LNCaP clone FGC (cell line): ENCODE results near the gene RAD51B.

Experiments
- DNase-seq: peaks from one replicate; pipeline ENCODE4 v3.0.0-alpha.2; 2011; ENCODE audit warnings: low read depth
- H3K4me3 ChIP-seq: 2 replicates; pipeline ENCODE4 v1.5.1; 2011; ENCODE audit warnings: mild to moderate bottlenecking, low read depth, low read length, control low read depth
- TF ChIP-seq, protein P1 (sequence below): IDR thresholded peaks from 2 replicates; pipeline ENCODE4 v1.5.1; 2012; ENCODE audit warnings: mild to moderate bottlenecking; ENCODE audit not compliant: control insufficient read depth, insufficient read depth; ENCODE audit errors: extremely low read depth

Gene RAD51B

DNA sequence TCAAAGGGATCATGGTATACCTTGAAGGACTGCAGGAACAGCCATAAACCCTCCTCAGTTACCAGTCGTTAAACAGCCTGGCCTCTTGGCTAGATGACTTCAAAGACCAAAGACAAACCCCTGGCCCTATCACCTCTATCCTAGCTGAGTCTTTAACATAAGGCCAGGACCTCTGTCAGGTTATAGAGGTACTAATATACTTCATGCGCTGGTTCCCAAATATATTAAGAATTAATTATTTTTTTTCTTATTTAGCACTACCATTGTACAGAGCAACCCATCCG, 459.8 kb downstream of the RAD51B start:
- DNase-seq, result no peak
- no peak overlapping the region for H3K4me3 ChIP-seq
- TF ChIP-seq, protein P1, sequence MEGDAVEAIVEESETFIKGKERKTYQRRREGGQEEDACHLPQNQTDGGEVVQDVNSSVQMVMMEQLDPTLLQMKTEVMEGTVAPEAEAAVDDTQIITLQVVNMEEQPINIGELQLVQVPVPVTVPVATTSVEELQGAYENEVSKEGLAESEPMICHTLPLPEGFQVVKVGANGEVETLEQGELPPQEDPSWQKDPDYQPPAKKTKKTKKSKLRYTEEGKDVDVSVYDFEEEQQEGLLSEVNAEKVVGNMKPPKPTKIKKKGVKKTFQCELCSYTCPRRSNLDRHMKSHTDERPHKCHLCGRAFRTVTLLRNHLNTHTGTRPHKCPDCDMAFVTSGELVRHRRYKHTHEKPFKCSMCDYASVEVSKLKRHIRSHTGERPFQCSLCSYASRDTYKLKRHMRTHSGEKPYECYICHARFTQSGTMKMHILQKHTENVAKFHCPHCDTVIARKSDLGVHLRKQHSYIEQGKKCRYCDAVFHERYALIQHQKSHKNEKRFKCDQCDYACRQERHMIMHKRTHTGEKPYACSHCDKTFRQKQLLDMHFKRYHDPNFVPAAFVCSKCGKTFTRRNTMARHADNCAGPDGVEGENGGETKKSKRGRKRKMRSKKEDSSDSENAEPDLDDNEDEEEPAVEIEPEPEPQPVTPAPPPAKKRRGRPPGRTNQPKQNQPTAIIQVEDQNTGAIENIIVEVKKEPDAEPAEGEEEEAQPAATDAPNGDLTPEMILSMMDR, result no peak

DNA sequence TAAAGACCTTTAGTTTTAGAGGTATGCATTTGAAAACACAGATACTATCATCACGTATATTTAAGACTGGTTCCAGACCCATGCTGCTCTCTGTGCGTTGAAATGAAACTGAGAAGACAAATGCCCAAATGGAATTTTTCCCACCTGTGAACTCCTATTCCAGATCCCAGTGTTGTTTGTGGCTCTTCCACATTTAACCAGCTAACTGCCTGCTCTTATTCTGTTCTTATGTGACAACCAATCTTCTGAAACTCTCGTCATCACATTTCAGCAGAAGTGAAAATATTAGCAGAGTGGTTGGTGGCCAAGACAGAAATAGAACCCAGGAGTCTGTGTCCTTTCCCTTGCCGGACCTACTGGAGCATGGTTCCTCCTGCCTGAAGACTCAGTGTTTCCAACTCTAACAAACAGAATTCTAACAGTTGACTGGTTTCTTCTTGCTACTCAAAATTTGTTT, 460.2 kb downstream of the RAD51B start:
- no peak for DNase-seq
- H3K4me3 ChIP-seq, result no peak overlapping the region
- TF ChIP-seq, protein P1, result no peak

- no peak overlapping the region for H3K4me3 ChIP-seq
- no peak for DNase-seq
- TF ChIP-seq, protein P1, result no peak
Measured at GRCh38 chr14:68281497-68281896, 461.9 kb downstream of the RAD51B start.

DNA sequence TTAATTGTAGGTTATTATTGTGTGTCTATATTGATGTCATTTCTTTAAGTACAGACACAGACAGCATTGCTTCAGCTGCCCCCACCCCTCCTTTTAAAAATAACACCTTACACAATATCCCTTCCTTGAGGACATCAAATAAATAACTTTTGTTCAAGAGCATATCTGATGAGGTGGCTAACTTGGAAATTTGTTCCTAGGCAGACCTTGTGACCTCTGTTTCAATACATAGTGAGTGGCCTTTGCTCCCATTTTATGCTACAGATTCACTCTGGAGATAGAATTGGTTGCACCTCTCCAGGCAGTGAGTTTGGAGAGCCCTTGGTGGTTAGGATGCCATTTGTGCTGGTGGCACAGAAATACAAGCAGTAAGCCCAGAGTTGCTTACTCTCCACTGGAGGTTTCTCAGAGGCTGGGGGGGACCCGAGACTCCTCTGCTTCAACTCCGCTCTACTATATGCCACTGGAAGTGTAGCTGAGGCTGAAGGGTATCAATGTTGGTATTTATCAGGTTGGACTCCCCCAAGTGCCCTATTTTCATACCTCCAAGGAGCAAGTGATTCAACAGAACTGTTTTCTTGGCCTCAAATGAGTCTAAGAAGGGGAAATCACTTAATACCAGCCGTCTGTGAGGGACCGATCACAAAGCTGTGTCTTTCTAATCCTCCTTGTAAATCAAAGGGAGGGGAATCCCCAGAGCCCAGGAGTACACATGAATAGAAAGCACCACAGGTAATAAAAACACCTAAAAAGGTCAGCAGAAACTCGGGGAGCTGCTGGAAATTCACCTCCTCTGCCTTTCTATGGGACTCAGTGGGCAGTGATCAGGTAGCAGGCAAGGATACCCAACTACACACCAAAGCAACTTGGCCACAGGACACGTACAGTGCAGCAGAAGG, 463.1 kb downstream of the RAD51B start:
- no peak overlapping the region for H3K4me3 ChIP-seq
- DNase-seq, result no peak
- TF ChIP-seq, protein P1, result no peak

DNA sequence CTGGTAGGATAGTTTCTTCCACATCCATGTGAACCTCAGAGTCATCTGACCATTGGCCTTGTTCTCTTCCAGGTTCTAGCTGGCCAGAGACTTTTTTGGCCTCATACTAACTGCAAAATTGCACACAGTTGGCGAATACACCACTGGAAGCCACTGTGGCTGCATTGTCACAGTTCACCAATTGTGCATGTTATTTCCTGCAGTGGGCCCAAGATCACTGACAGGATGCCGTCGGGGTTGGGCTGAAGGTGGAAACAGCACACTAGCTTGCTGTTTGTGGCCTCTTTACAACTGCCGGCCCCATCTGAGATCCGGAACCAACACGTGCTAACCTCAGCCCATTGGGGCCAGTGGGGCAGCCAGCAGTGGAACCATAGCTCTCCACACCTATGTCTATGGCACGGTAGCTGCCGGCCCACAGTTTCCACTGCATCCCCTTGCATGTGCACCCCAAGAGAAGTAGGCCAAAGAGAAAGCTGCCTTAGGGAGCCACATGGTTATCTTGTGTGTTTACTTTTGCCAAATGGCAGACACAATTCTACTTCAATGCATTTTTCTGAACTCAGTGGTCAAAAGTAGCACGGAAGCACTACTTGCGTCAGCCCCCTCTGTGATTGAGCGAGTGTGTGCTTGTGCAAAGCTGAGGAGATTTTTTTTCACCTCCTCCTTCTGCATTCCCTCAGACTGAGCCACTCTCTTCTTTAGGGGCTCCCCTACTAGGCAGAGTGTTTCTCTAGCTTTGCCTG, 464.0 kb downstream of the RAD51B start:
- DNase-seq, result no peak
- H3K4me3 ChIP-seq, result no peak overlapping the region
- TF ChIP-seq, protein P1, result no peak

DNA sequence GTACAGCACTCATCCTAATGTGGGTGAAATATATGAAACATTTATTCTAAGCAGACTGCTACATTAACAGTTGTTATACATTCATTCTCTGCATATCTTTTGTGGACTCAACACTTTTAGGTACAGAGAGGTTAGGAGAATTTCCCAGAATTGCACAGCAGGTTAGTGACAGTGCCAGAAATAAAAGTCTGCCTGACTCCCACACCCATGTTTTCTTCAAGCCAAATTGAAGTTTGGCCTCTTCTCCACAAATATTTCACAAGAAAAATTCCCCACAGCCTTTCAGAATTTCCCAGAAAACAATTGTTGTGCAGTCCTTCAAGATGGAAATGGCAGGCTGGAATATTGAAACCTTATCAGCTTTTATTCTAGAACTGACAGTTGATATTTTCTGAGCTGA, 464.8 kb downstream of the RAD51B start:
- no peak for DNase-seq
- TF ChIP-seq, protein P1, result no peak
- no peak overlapping the region for H3K4me3 ChIP-seq
